ENCODE measurements around the gene SCN8A.

SCN8A gene

DNA sequence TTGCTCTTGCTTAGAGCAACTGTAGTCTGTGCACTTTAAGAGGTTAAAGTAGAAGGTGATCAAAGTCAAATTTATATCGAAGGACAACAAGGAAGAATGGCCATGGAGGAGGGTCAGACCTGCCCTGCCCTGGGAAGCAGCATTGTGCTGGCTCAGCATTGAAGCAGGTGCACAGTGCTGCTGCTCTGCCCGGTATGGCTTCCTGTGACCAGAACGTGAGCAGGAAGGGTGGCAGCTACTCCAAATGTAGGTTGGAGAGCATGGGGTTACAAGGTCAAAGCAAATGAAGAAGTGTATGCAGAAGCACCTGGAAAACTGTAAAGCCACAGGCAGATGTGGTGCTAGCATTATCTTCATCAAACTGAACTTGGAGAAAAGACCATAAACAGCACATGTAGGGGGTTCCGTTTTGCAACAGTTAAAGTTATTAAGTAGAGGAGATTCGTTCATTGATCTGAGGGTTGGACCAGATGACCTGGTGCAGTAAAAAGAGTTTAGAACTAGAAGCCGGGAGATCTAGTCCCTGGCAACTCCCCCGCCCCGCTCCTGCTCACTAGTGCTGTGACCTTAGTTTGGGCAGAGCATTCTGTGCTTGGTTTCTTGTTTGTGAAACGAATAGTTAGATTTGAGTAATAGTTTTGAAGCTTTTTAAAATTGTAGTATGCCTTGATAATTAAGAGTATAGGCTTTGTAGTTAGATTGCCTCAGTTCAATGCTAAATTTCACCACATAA is 84.2 kb downstream of the SCN8A start:
- DNase-seq, result no peak

DNA sequence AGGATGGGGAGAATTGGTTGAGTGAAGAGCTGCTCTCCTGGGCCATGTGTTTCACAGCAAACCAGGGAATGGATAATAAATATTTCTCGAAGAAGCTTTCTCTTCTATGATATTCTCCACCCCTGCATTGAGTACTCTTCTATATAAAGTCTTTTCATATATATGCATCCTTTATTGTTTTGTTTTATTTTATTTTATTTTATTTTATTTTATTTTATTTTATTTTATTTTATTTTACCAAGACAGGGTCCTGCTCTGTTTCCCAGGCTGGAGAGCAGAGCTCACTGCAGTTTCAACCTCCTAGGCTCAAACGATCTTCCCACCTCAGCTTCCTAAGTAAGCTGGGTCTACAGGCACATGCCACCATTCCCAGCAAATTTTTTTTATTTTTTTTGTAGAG is 85.8 kb downstream of the SCN8A start:
- DNase-seq, result no peak

DNA sequence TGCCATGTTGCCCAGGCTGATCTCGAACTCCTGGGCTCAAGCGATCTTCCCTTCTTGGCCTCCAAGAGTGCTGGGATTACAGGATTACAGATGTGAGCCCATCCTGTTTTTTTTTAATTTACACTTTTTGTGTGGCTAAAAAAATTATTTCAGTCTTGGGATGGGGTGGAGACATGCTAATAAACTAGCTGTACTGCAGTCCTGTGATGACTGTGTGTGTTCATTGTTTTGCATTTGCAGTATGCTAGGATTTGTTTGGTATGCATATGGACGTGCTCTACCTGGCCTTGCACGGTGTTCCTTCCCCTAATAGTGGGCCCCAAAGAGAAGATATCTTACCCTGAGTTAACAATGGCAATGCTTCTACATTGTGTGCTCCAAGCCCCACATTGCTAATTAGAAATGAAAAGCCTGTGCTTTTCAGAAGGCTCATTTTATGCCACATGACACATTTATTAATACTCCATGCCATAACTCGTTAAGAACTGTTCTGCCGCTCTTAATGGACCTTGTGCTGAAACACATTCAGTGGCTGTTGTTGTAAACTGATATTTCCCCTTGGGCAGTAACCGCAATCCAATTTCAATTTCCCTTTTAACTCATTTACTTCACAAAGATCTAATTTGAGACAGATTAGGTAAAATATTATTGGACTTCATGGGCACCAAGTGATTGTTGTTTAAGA is 86.4 kb downstream of the SCN8A start:
- no peak for DNase-seq

DNA sequence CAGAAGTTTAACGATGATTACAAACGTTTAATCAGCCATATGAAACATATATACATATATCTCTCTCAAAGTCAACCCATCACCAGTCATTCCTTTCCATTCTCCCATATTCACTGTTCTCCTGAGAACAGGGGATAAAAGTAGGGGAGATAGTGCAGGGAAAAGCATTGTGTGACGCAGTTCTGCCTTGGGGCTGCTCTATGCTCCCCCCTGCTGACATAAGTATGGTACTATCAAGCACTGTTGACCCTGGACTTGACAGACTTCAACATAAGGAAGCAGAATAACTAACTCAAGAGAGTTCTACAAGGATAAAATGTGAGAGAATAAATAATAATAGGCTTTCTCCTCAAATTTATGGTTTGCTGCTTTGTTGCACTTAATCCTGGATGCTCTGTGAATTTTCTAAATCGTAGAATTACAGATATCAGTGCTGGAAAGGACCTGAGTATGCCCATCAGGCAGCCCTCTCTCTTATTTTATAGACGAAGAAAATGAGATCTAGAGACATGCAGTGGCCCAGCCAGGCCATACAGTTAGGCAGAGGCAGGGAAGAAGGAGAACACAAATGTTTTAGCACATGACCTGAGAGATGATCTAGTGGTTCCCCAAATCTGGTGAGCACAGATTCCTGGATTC is 87.2 kb downstream of the SCN8A start:
- DNase-seq, result peak; percentile 14 to 64

DNA sequence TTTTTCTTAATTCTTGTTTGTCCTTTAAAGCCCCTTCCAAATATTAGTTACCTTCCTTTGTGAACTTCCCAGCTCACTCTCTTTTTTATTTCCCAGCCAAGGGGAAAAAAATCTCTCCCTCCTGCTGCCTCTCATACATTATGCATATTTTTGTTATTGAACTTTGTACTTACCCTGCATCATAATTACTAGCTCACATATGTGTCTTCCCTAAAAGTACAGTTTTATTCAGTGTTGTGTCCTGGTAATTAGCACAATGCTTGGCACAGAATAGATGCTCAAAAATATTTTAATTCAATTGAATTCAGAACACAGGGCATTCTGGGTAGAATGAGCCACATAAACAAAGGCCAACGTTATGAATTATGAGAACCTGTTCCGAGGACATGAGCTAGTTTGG is 91.9 kb downstream of the SCN8A start:
- DNase-seq, result peak in 1 of 2 experiments; percentile 8

DNA sequence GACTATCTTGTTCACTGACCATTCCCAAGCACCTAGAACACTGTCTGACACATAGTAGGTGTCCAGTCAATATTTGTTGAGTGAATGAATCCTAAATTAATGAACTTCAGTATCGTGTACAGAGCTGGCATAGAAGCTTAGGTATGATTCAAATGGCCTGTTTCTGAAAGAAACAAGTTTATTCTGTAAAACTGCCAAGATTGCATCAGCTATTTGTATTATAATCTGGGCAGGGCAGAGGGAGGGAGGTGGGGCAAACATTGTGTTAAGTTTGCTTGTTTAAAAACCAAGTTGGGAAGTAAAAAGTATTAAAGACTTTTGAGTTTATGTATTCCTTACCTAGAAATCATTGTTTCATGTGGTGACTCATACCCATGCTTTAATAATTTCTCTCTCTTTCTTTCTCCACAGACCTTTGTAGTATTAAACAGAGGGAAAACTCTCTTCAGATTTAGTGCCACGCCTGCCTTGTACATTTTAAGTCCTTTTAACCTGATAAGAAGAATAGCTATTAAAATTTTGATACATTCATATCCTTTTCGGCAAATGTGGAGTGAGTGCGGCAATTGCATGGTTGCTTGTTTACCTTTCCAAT is 92.8 kb downstream of the SCN8A start:
- DNase-seq, result peak; percentile 28 to 43

DNA sequence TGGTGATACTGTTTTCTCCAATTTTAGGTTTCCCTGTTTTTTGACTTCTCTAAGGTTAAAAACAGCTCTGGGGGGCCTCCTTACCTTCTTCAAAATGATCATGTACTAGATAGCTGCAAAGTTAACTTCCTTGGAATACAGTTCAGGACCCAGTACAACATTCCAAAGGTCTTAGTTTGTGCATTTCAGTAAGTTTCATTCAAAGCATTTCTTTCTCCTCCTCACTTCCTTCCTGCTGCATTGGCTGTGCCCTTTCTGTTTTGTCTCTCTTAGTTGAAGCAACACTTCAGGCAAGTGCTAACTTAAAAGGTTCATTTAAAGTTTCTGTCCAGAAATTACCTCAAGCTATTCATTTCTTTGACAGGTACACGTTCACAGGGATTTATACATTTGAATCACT is 95.7 kb downstream of the SCN8A start:
- no peak for DNase-seq

DNA sequence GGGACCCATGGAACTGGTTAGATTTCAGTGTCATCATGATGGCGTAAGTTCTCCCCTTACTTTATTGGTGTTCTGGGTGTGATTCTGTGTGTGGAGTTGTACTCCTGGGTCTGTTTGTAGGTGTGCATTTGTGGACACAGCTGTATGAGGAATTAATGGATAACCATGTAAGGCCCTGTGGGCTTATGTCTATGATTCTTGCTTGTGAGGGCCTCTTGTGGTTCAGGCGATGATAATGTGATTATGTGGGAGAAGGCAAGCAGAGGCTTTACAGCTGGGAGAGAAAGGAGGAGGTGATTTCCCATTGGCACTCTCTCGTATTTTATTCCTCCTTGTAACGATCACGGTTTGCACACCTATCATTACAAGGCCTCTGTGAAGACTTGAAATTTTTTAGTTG is 96.1 kb downstream of the SCN8A start:
- no peak for DNase-seq

DNA sequence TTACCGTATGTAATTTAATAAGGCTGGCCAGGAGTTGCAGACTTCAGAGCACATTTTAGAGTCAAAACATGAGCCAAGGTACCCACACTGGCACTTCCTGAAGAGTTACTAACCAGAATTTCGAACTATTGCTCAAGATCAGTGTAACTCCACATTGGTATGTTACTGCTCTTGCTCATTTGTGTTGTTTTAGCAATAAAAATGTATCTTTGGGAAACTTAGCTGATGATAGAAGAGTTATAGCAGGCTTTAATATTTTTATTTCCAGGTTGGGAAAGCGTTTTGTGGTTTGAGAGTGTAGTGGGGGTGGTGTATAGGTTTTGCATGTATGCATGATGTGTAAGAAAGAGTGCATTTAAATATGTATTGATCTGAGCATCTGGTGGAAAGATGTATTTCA is 96.6 kb downstream of the SCN8A start:
- DNase-seq, result no peak

DNA sequence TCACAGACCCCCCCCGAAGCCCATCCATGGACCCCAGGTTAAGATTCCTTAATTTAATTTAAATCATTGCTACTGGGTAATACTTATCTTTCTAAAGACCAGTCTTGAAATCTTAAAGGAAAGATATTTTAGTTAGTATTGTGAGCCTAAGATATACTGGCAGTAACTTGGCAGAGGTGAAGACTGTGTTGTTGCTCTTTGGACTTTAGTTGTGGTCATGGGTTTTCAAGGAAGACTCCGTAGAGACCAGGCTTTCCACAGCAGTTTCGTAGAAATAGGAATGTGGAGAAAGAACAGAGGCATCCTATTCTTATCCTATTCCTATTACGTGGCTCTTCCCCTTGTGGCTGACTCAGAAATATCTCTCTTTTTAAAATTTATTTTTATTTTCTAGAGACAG is 99.0 kb downstream of the SCN8A start:
- DNase-seq, result no peak

DNA sequence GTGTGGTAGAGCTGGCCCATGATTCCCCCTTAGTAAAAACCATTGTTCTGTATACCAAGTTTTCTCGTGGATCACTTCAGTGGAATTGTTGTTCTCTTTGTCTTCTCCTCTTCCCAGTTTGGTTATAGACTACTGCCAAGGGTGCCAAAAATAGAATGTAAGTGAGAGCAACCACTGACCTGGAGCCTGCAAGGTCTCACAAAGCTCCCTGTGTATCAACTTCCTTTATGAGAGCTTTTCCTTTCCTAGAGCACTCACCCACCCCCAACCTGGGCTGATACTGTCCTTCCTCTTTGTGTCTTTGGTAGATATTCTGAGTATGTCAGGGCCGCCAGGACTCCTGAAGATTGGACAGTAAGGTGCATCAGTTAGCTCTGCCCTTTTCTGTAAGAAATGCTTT is 101.0 kb downstream of the SCN8A start:
- DNase-seq, result no peak

DNA sequence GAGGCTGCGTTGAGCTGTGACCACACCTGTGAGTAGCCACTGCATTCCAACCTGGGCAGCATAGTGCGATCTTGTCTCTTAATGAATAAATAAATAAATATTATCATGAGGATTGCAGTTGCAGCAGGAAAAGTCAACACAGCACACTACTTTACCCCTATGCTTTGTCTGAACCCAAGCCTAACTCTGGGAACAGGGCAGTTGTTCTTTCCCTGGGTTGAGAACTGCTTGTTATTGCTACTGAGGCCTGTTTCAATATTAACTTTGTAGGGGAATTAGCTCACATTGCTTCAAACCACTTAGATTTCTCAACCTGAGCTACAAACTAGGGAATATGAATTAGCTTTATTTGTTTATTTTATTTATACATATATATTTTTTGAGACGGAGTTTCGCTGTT is 102.5 kb downstream of the SCN8A start:
- DNase-seq, result no peak

DNA sequence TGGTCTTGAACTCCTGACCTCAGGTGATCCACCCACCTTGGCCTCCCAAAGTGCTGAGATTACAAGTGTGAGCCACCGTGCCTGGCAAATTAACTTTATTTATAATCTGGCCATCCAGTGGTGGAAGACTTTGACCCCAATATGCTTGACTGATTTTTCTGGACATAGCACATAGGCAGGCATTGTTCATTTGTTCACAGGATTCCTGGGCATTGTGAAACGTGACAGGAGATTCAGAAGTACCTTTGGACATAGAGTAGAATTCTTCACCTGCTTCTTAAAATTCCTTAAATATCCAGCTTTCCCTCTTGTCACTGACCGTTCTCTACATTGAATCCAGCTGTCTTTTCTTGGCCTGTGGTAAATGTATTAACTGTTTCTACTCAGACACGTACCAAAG is 103.1 kb downstream of the SCN8A start:
- no peak for DNase-seq

DNA sequence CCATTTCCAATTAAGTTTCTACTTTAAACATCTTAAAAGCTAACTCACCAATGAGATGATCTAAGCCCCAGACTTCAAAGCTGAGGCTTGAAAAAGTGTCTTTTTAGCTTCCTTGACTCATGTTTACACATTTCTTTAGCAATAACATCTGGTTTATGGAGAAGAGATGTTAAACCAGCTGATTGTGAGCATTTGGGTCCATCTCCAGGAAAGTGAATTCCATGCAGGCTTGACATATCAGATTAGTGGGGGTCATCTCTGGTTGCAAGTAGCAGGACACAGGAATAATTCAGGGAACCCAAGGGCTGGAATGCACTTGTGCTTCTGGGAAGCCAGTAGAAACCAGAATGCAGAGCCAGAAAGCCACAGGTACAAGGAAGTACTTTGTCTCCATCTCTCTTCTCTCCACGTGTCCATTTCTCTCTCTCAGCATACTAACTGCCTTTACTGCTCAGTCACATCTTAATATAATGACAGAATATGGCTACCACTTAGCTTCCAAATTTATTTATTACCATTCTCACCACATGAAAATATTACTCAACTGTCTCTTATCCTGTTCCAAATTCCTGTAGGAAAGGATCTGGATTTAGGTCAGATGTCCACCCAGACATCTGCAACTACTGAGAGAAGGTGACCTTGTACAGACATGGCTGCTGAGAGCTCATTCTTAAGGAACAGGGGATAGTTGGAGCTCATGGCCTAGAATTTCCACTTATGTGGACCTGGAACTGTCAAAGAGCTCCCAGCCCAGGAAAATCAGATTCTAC is 104.4 kb downstream of the SCN8A start:
- no peak for DNase-seq

DNA sequence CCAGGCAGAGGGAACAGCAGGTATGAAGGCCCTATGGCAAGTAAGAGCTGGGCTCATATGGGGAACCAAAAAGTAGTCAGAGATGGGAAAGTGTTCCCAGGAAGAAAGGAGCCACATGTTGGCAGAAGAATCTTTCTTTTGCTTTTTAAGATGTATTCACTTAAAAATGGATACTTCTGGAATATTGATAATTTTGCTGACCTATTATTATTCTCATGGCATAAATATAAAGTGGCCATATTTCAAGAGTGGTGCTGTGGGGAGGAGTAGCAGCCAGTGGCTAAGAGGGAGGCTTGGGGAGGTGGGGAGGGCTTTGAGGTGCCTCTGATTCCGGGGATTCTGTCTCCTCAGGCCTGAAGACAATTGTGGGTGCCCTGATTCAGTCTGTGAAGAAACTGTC is 108.2 kb downstream of the SCN8A start:
- no peak for DNase-seq

DNA sequence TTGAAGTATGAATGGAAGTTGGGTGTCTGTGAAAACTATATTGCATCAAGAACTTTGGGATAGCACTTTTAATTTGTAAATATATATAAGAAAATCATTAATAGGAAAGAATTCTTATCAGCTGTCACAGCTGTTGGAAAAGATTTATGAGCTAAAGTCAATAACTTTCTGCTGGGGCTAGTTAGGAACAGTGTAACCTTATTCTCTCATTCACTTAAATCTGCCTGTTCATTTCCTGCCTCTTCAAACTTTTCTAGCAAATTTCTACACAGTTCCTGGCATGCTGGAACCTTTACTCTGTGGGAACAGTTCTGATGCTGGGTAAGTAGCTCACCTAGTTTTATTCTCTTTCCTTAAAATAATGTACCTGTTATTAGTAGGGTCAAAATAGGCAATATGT is 109.9 kb downstream of the SCN8A start:
- DNase-seq, result no peak

DNA sequence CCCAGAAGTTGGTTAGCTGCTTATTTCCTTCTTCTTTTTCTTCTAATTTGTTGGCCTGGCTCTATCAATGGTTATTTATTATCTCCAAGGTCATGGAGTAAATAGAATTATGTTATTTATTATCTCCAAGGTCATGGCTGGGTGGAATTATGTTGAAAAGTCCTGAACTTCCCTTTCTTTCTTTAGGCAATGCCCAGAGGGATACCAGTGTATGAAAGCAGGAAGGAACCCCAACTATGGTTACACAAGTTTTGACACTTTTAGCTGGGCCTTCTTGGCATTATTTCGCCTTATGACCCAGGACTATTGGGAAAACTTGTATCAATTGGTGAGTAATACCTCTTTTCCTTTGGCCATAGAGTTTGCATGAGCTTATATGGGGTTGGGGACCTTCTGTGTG is 111.6 kb downstream of the SCN8A start:
- DNase-seq, result no peak

DNA sequence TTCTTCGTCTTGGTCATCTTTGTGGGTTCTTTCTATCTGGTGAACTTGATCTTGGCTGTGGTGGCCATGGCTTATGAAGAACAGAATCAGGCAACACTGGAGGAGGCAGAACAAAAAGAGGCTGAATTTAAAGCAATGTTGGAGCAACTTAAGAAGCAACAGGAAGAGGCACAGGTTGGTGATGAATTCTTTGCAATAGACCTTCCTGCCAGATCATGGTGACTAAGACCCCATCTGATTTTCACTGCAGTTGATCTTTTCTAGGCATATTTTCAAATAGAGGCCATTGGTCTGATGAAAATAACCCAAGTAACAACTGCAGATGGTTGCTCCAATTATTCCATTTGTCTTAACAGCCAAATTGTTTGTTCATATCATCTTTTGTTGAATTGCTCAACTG is 114.4 kb downstream of the SCN8A start:
- DNase-seq, result no peak

DNA sequence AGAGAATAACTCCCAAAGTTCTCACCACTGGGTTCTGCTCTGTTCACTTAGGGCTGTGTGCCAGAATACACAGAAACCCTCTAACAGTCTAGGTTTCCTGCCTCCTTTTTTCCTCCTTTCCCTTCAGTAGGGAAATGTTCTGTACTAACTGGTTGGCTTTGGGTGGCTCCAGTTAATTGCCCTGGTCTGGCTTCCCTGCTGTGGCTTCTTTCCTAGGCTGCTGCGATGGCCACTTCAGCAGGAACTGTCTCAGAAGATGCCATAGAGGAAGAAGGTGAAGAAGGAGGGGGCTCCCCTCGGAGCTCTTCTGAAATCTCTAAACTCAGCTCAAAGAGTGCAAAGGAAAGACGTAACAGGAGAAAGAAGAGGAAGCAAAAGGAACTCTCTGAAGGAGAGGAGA is 115.2 kb downstream of the SCN8A start:
- no peak for DNase-seq

DNA sequence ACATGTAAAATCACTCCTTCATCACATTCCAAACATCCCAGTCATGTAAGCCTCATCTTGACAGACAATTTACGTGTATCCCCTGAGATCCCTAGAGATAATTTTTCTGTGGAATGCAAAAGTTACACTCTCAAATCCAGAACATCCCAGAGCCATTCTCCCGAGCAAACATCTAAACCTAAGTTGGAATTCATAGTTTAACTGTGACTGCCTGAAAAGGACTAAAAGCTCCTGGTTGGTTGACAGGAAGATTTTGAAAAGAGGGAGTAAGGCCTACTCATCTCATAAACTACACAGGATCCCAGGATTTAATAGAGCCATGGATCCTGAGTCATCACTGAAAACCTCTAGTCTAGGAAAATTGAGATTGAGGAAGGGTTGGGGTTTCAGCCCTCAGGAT is 123.6 kb downstream of the SCN8A start:
- DNase-seq, result no peak

DNA sequence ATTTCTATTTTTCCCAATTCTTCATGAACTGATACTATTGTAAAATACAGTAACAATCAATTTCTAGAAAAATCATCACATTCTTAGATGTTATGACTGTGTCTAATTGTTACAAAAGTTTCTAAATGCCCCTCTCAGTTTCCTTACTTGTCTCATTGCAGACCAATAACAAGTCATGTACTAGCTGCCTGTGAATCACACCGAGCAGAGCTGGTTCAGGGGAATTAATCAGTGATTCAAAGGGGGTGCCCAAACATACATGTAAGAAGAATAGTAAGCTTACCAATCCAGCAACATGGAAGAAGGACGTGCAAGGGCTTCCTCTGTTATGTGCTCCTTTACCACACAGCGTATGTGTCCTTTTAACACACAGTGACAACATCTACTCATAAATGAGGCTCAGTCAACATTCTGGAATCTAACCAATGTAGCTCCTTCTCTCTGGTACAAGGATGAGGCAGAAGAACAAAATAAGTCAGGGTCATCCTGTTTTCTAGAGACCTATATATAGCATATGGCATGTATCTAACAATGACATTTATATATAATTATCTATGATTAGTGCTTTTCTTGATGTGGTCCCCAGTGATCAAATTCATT is 126.4 kb downstream of the SCN8A start:
- DNase-seq, result no peak

DNA sequence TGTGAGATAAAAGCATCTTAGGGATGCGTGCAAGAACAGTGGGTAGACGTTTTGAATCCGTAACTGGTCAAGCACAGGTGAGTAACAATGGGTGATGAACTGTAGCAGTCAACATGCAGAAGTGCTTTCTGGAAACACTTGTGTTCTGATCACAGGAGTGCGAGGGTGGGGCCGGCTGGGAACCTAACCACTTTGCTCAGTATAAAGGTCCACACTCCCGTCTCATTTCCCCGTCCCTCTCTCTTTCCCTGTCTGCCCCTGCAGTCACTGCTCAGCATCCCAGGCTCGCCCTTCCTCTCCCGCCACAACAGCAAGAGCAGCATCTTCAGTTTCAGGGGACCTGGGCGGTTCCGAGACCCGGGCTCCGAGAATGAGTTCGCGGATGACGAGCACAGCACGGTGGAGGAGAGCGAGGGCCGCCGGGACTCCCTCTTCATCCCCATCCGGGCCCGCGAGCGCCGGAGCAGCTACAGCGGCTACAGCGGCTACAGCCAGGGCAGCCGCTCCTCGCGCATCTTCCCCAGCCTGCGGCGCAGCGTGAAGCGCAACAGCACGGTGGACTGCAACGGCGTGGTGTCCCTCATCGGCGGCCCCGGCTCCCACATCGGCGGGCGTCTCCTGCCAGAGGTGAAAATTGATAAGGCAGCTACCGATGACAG is 130.4 kb downstream of the SCN8A start:
- no peak for DNase-seq

Measured in NCI-H446 (cell line).